ENCODE results near the gene ATP6AP1.
A peak's percentile ranks its signal among the peaks of the same experiment; 100 is the strongest.

ATP6AP1 gene

GRCh38 chrX:154478728-154479622 lies 50.5 kb downstream of the ATP6AP1 start, which contains the start of gene LAGE3:
Gene LAGE3 (minus strand): TSS chrX:154479281. CDS start chrX:154478915, 366 bp downstream.
- Histone ChIP-seq H3K4ac (ENCODE audit: low read length) (no peak within 1 kb of the TSS), H3K9me3 (replicated peaks in 1 of 2; ENCODE audit: control insufficient read depth in 2 of 2, insufficient read depth in 1 of 2, low read depth in 1 of 2, low read length in 2 of 2) (peaks cover 0 to 2% of the 10 kb centered on the region in 2 donors), H2AFZ (ENCODE audit: low read length) (peak within 1 kb of the TSS; percentile 87), H3K27ac (replicated peaks; ENCODE audit: low read length) (no peak within 1 kb of the TSS), H4K8ac (ENCODE audit: low read depth, low read length) (no peak within 1 kb of the TSS), H3K4me3 (ENCODE audit: low read length in 2 of 2) (peak within 1 kb of the TSS; percentile 54 to 83), H2BK15ac (ENCODE audit: low read length) (no peak within 1 kb of the TSS), H3K79me1 (ENCODE audit: low read depth, low read length) (peaks cover 2% of the 10 kb centered on the region), H3K18ac (ENCODE audit: low read length) (peak within 1 kb of the TSS; percentile 64), H3K23ac (ENCODE audit: low read depth, low read length, poor library complexity) (peak within 1 kb of the TSS; percentile 65), H4K91ac (ENCODE audit: low read depth, low read length, poor library complexity) (no peak within 1 kb of the TSS), H3K36me3 (replicated peaks in 1 of 2; ENCODE audit: control insufficient read depth in 2 of 2, insufficient read depth in 2 of 2, low read length in 2 of 2) (peaks cover 1 to 2% of the 10 kb centered on the region in 2 donors), H2AK5ac (ENCODE audit: low read depth, low read length) (no peak within 1 kb of the TSS), H3K14ac (ENCODE audit: low read length) (no peak within 1 kb of the TSS), H3K4me1 (ENCODE audit: control insufficient read depth in 2 of 2, insufficient read depth in 1 of 2, low read depth in 1 of 2, low read length in 2 of 2) (peaks cover 2 to 6% of the 10 kb centered on the region in 2 donors), H3K4me2 (ENCODE audit: insufficient read depth, low read length, poor library complexity, severe bottlenecking) (peak within 1 kb of the TSS; percentile 54), H3K27me3 (ENCODE audit: control insufficient read depth in 3 of 3, insufficient read depth in 3 of 3, low read depth in 1 of 3, low read length in 3 of 3) (peaks cover 0 to 16% (median 0%) of the 10 kb centered on the region in 3 experiments), H2BK12ac (ENCODE audit: low read length) (no peak within 1 kb of the TSS), H2BK5ac (ENCODE audit: low read length) (no peak within 1 kb of the TSS), H3K9ac (ENCODE audit: low read depth, low read length, poor library complexity) (no peak within 1 kb of the TSS), H2BK120ac (ENCODE audit: low read depth, low read length) (no peak within 1 kb of the TSS)
- DNase-seq (ENCODE audit: low spot score): peak; percentile 78
- no CpG with 5 or more reads among the region's 85 CpGs for WGBS, 2 donors (ENCODE audit: extremely low coverage in 2 of 2, insufficient read length in 2 of 2, insufficient replicate concordance in 1 of 2)

DNA sequence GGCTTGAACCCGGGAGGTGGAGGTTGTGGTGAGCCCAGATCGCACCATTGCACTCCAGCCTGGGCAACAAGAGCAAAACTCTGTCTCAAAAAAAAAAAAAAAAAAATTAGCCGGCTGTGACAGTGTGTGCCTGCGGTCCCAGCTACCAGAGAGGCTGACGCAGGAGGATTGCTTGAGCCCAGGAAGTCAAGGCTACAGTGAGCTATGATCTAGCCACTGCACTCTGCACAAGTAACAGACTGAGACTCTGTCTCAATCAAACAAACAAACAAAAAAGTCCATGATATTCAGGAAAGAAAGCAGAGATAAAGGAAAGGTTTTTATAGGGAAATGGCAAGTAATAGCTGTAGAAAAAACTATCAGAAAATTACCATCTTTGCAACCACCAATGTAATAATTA lies 52.7 kb downstream of the ATP6AP1 start:
- DNase-seq (ENCODE audit: low spot score): no peak
- no peak overlapping the region for H3K14ac ChIP-seq (ENCODE audit: low read length)
- H2BK5ac ChIP-seq (ENCODE audit: low read length): no peak overlapping the region
- H3K79me1 ChIP-seq (ENCODE audit: low read depth, low read length): peaks cover 9% of the 10 kb centered on the region
- no peak overlapping the region for H3K23ac ChIP-seq (ENCODE audit: low read depth, low read length, poor library complexity)
- no peak overlapping the region for H3K27ac ChIP-seq (replicated peaks; ENCODE audit: low read length)
- peaks cover 0 to 16% (median 0%) of the 10 kb centered on the region in 3 experiments for H3K27me3 ChIP-seq (ENCODE audit: control insufficient read depth in 3 of 3, insufficient read depth in 3 of 3, low read depth in 1 of 3, low read length in 3 of 3)
- H3K9ac ChIP-seq (ENCODE audit: low read depth, low read length, poor library complexity): no peak overlapping the region
- no peak overlapping the region for H4K8ac ChIP-seq (ENCODE audit: low read depth, low read length)
- peaks cover 0 to 2% of the 10 kb centered on the region in 2 donors for H3K9me3 ChIP-seq (replicated peaks in 1 of 2; ENCODE audit: control insufficient read depth in 2 of 2, insufficient read depth in 1 of 2, low read depth in 1 of 2, low read length in 2 of 2)
- no peak overlapping the region for H2AK5ac ChIP-seq (ENCODE audit: low read depth, low read length)
- no peak overlapping the region for H2AFZ ChIP-seq (ENCODE audit: low read length)
- H3K4me1 ChIP-seq (ENCODE audit: control insufficient read depth in 2 of 2, insufficient read depth in 1 of 2, low read depth in 1 of 2, low read length in 2 of 2): peaks cover 2 to 6% of the 10 kb centered on the region in 2 donors
- no peak overlapping the region for H2BK120ac ChIP-seq (ENCODE audit: low read depth, low read length)
- no peak overlapping the region for H3K4me2 ChIP-seq (ENCODE audit: insufficient read depth, low read length, poor library complexity, severe bottlenecking)
- H3K36me3 ChIP-seq (replicated peaks in 1 of 2; ENCODE audit: control insufficient read depth in 2 of 2, insufficient read depth in 2 of 2, low read length in 2 of 2): peaks cover 0 to 6% of the 10 kb centered on the region in 2 donors
- H4K91ac ChIP-seq (ENCODE audit: low read depth, low read length, poor library complexity): no peak overlapping the region
- no peak overlapping the region for H2BK12ac ChIP-seq (ENCODE audit: low read length)
- no peak overlapping the region for H3K4me3 ChIP-seq (ENCODE audit: low read length in 2 of 2)
- H3K4ac ChIP-seq (ENCODE audit: low read length): no peak overlapping the region
- WGBS, 2 donors (ENCODE audit: extremely low coverage in 2 of 2, insufficient read length in 2 of 2, insufficient replicate concordance in 1 of 2): no CpG with 5 or more reads among the region's 5 CpGs
- H3K18ac ChIP-seq (ENCODE audit: low read length): no peak overlapping the region
- no peak overlapping the region for H2BK15ac ChIP-seq (ENCODE audit: low read length)

- no peak overlapping the region for H2BK15ac ChIP-seq (ENCODE audit: low read length)
- no peak overlapping the region for H2BK120ac ChIP-seq (ENCODE audit: low read depth, low read length)
- peaks cover 9% of the 10 kb centered on the region for H3K79me1 ChIP-seq (ENCODE audit: low read depth, low read length)
- peaks cover 0 to 3% of the 10 kb centered on the region in 2 donors for H3K36me3 ChIP-seq (replicated peaks in 1 of 2; ENCODE audit: control insufficient read depth in 2 of 2, insufficient read depth in 2 of 2, low read length in 2 of 2)
- H3K4me2 ChIP-seq (ENCODE audit: insufficient read depth, low read length, poor library complexity, severe bottlenecking): no peak overlapping the region
- peak overlapping the region; percentile 77 for H2AFZ ChIP-seq (ENCODE audit: low read length)
- no peak overlapping the region for H4K8ac ChIP-seq (ENCODE audit: low read depth, low read length)
- no peak overlapping the region for H2BK5ac ChIP-seq (ENCODE audit: low read length)
- H3K18ac ChIP-seq (ENCODE audit: low read length): no peak overlapping the region
- no peak overlapping the region for H3K27ac ChIP-seq (replicated peaks; ENCODE audit: low read length)
- no CpG with 5 or more reads among the region's 14 CpGs for WGBS, 2 donors (ENCODE audit: extremely low coverage in 2 of 2, insufficient read length in 2 of 2, insufficient replicate concordance in 1 of 2)
- H3K4me3 ChIP-seq (ENCODE audit: low read length in 2 of 2): no peak overlapping the region
- no peak overlapping the region for H2BK12ac ChIP-seq (ENCODE audit: low read length)
- H3K4ac ChIP-seq (ENCODE audit: low read length): no peak overlapping the region
- no peak for DNase-seq (ENCODE audit: low spot score)
- no peak overlapping the region for H2AK5ac ChIP-seq (ENCODE audit: low read depth, low read length)
- H3K27me3 ChIP-seq (ENCODE audit: control insufficient read depth in 3 of 3, insufficient read depth in 3 of 3, low read depth in 1 of 3, low read length in 3 of 3): peaks cover 0 to 11% (median 0%) of the 10 kb centered on the region in 3 experiments
- no peak overlapping the region for H4K91ac ChIP-seq (ENCODE audit: low read depth, low read length, poor library complexity)
- H3K9me3 ChIP-seq (replicated peaks in 1 of 2; ENCODE audit: control insufficient read depth in 2 of 2, insufficient read depth in 1 of 2, low read depth in 1 of 2, low read length in 2 of 2): no peaks in the 10 kb centered on the region
- H3K14ac ChIP-seq (ENCODE audit: low read length): no peak overlapping the region
- no peak overlapping the region for H3K9ac ChIP-seq (ENCODE audit: low read depth, low read length, poor library complexity)
- H3K23ac ChIP-seq (ENCODE audit: low read depth, low read length, poor library complexity): no peak overlapping the region
- H3K4me1 ChIP-seq (ENCODE audit: control insufficient read depth in 2 of 2, insufficient read depth in 1 of 2, low read depth in 1 of 2, low read length in 2 of 2): peaks cover 2 to 6% of the 10 kb centered on the region in 2 donors
These were observed 53.6 kb downstream of the ATP6AP1 start for GRCh38 chrX:154481911-154482601.

GRCh38 chrX:154482786-154483185 lies 54.3 kb downstream of the ATP6AP1 start:
- Histone ChIP-seq H3K9me3 (replicated peaks in 1 of 2; ENCODE audit: control insufficient read depth in 2 of 2, insufficient read depth in 1 of 2, low read depth in 1 of 2, low read length in 2 of 2) (no peaks in the 10 kb centered on the region), H3K9ac (ENCODE audit: low read depth, low read length, poor library complexity) (peak overlapping the region; percentile 70), H3K18ac (ENCODE audit: low read length) (no peak overlapping the region), H3K4me2 (ENCODE audit: insufficient read depth, low read length, poor library complexity, severe bottlenecking) (no peak overlapping the region), H3K14ac (ENCODE audit: low read length) (no peak overlapping the region), H4K8ac (ENCODE audit: low read depth, low read length) (no peak overlapping the region), H3K4me3 (ENCODE audit: low read length in 2 of 2) (no peak overlapping the region), H3K23ac (ENCODE audit: low read depth, low read length, poor library complexity) (no peak overlapping the region), H3K4me1 (ENCODE audit: control insufficient read depth in 2 of 2, insufficient read depth in 1 of 2, low read depth in 1 of 2, low read length in 2 of 2) (peaks cover 2 to 5% of the 10 kb centered on the region in 2 donors), H2BK12ac (ENCODE audit: low read length) (no peak overlapping the region), H2BK5ac (ENCODE audit: low read length) (no peak overlapping the region), H2AFZ (ENCODE audit: low read length) (peak overlapping the region; percentile 77), H2AK5ac (ENCODE audit: low read depth, low read length) (no peak overlapping the region), H4K91ac (ENCODE audit: low read depth, low read length, poor library complexity) (no peak overlapping the region), H3K27me3 (ENCODE audit: control insufficient read depth in 3 of 3, insufficient read depth in 3 of 3, low read depth in 1 of 3, low read length in 3 of 3) (peaks cover 0 to 10% (median 0%) of the 10 kb centered on the region in 3 experiments), H3K79me1 (ENCODE audit: low read depth, low read length) (peaks cover 9% of the 10 kb centered on the region), H3K27ac (replicated peaks; ENCODE audit: low read length) (no peak overlapping the region), H2BK15ac (ENCODE audit: low read length) (no peak overlapping the region), H3K4ac (ENCODE audit: low read length) (no peak overlapping the region), H3K36me3 (replicated peaks in 1 of 2; ENCODE audit: control insufficient read depth in 2 of 2, insufficient read depth in 2 of 2, low read length in 2 of 2) (peaks cover 3 to 5% of the 10 kb centered on the region in 2 donors), H2BK120ac (ENCODE audit: low read depth, low read length) (no peak overlapping the region)
- no peak for DNase-seq (ENCODE audit: low spot score)
- WGBS, 2 donors (ENCODE audit: extremely low coverage in 2 of 2, insufficient read length in 2 of 2, insufficient replicate concordance in 1 of 2): no CpG with 5 or more reads among the region's 7 CpGs

Measured in neuronal stem cell (in vitro differentiated cells).